ENCODE measurements around the gene FNDC8.

DNA sequence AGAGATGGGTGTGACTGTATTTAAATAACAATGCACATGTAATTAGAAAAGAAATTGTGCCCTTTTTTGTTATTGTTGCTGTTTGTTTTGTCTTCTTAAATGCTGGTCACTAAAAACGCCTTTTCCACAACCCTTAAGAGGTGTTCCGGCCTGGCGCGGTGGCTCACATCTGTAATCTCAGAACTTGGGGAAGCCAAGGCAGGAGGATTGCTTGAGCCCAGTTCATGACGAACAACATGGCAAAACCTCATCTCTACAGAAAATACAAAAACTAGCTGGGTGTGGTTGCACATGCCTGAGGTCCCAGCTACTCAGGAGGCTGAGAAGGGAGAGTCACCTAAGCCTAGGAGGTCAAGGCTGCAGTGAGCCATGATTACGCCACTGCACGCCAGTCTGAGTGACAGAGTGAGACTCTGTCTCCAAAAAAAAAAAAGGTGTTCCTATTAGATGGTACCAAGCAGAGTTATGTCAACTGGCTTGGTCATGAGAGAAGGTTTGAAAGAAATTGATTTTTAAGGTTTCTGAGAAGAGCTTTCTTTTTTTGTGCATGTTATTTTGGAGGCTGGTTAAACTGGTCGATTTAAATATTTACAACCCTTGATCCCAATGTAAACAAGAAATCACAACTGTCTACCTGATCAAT is 34.4 kb upstream of the FNDC8 start:
- TF ChIP-seq, protein P1, sequence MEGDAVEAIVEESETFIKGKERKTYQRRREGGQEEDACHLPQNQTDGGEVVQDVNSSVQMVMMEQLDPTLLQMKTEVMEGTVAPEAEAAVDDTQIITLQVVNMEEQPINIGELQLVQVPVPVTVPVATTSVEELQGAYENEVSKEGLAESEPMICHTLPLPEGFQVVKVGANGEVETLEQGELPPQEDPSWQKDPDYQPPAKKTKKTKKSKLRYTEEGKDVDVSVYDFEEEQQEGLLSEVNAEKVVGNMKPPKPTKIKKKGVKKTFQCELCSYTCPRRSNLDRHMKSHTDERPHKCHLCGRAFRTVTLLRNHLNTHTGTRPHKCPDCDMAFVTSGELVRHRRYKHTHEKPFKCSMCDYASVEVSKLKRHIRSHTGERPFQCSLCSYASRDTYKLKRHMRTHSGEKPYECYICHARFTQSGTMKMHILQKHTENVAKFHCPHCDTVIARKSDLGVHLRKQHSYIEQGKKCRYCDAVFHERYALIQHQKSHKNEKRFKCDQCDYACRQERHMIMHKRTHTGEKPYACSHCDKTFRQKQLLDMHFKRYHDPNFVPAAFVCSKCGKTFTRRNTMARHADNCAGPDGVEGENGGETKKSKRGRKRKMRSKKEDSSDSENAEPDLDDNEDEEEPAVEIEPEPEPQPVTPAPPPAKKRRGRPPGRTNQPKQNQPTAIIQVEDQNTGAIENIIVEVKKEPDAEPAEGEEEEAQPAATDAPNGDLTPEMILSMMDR (IDR thresholded peaks at IDR 0.05), result no peak
- TF ChIP-seq EZH2 (IDR thresholded peaks at IDR 0.05; ENCODE audit: borderline replicate concordance, insufficient read depth, low read depth, low read length, poor library complexity, severe bottlenecking), result no peak
